Testis (tissue), 2 donors: ENCODE data around the gene TSNAX.

Experiments used
- POLR2A ChIP-seq: fragments of 450-650 bp; IDR thresholded peaks from one replicate; pipeline ENCODE4 v1.6.1; 2017; ENCODE audit warnings: antibody characterized with exemption, mild to moderate bottlenecking, moderate library complexity
- TF ChIP-seq, protein P1 (sequence below), 3 experiments: fragments of 450-650 bp in 2 of 3; fragments of 200-600 bp in 1 of 3; sonication (generic) in 1 of 3; IDR thresholded peaks; one replicate each; pipeline ENCODE4 v1.5.1; 2016 to 2019; ENCODE audit warnings: antibody characterized with exemption in 3 of 3, mild to moderate bottlenecking in 2 of 3, moderate library complexity in 1 of 3

DNA sequence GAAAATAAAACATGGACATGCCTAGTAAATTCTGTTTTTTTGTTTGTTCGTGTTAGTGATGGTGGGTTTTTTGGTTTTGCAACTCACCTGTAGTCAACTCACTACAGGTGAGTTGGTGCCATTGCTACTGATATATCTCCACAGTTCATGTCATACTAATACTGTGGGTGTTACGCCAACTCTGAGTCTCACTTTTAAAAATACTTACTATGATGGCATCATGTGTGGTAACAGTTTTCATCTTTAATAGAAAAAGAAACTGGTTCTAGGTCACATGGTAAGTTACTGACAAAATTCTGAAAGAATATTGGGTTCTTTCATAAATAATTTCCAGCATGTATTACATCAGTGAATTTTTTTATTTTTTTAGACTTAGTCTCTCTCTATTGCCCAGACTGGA, 38.0 kb downstream of the TSNAX start:
- TF ChIP-seq, protein P1, sequence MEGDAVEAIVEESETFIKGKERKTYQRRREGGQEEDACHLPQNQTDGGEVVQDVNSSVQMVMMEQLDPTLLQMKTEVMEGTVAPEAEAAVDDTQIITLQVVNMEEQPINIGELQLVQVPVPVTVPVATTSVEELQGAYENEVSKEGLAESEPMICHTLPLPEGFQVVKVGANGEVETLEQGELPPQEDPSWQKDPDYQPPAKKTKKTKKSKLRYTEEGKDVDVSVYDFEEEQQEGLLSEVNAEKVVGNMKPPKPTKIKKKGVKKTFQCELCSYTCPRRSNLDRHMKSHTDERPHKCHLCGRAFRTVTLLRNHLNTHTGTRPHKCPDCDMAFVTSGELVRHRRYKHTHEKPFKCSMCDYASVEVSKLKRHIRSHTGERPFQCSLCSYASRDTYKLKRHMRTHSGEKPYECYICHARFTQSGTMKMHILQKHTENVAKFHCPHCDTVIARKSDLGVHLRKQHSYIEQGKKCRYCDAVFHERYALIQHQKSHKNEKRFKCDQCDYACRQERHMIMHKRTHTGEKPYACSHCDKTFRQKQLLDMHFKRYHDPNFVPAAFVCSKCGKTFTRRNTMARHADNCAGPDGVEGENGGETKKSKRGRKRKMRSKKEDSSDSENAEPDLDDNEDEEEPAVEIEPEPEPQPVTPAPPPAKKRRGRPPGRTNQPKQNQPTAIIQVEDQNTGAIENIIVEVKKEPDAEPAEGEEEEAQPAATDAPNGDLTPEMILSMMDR (IDR thresholded peaks at IDR 0.05), result no peak
- no peak for TF ChIP-seq POLR2A
